SK-N-SH treated with all-trans-retinoic acid at 6 μM for 48 hours (cell line): ENCODE results near the gene FAM180A.
"Not testable (repeated sequence)": the region's sequence is repeated elsewhere in the genome, so short reads cannot be mapped to it uniquely, and the experiment has no call there.

ENCODE experiments used
- ATAC-seq: fragments of 200-7000 bp; cut with Tn5 transposase; 3 replicates; pipeline ENCODE4 v1.9.1; 2020; ENCODE audit warnings: mild to moderate bottlenecking, moderate library complexity
- BACH2 ChIP-seq: fragments of 250-450 bp; sonication (Bioruptor Pico); IDR thresholded peaks from 2 replicates; pipeline ENCODE4 v1.9.0; 2021; ENCODE audit warnings: mild to moderate bottlenecking, borderline replicate concordance
- CREB5 ChIP-seq: fragments of 250-450 bp; sonication (Bioruptor Pico); IDR thresholded peaks from 2 replicates; pipeline ENCODE4 v1.5.1; 2020; ENCODE audit warnings: low read depth, mild to moderate bottlenecking, moderate library complexity
- CSDC2 ChIP-seq: fragments of 250-450 bp; sonication (Bioruptor Pico); IDR thresholded peaks from 2 replicates; pipeline ENCODE4 v1.5.0; 2020; ENCODE audit warnings: mild to moderate bottlenecking, moderate library complexity
- CSRNP3 ChIP-seq: fragments of 250-450 bp; sonication (Bioruptor Pico); IDR thresholded peaks from 2 replicates; pipeline ENCODE4 v1.5.1; 2021; ENCODE audit warnings: mild to moderate bottlenecking, moderate library complexity
- ESRRG ChIP-seq: fragments of 250-450 bp; sonication (Bioruptor Pico); IDR thresholded peaks from 2 replicates; pipeline ENCODE4 v1.6.1; 2021; ENCODE audit warnings: mild to moderate bottlenecking
- GLIS3 ChIP-seq: fragments of 250-450 bp; sonication (Bioruptor Pico); IDR thresholded peaks from 2 replicates; pipeline ENCODE4 v1.5.0; 2020; ENCODE audit warnings: mild to moderate bottlenecking, moderate library complexity
- ISL1 ChIP-seq: fragments of 250-450 bp; sonication (Bioruptor Pico); IDR thresholded peaks from 2 replicates; pipeline ENCODE4 v2.1.2; 2022; ENCODE audit warnings: mild to moderate bottlenecking, moderate library complexity
- OSR1 ChIP-seq: fragments of 250-450 bp; sonication (Bioruptor Pico); IDR thresholded peaks from 2 replicates; pipeline ENCODE4 v1.8.0; 2022; ENCODE audit warnings: moderate library complexity, mild to moderate bottlenecking, inconsistent platforms
- PATZ1 ChIP-seq: fragments of 250-450 bp; sonication (Bioruptor Pico); IDR thresholded peaks from 2 replicates; pipeline ENCODE4 v1.8.0; 2020; ENCODE audit warnings: mild to moderate bottlenecking, moderate library complexity, borderline replicate concordance
- PPARA ChIP-seq: fragments of 250-450 bp; sonication (Bioruptor Pico); IDR thresholded peaks from 2 replicates; pipeline ENCODE4 v1.5.0; 2020; ENCODE audit warnings: mild to moderate bottlenecking, borderline replicate concordance
- RARB ChIP-seq: fragments of 250-450 bp; sonication (Bioruptor Pico); IDR thresholded peaks from 2 replicates; pipeline ENCODE4 v1.8.0; 2021; ENCODE audit warnings: mild to moderate bottlenecking, moderate library complexity
- SNAI2 ChIP-seq: fragments of 250-450 bp; sonication (Bioruptor Pico); IDR thresholded peaks from 2 replicates; pipeline ENCODE4 v1.5.0; 2020; ENCODE audit warnings: mild to moderate bottlenecking, moderate library complexity
- TOX ChIP-seq: fragments of 250-450 bp; sonication (Bioruptor Pico); IDR thresholded peaks from 2 replicates; pipeline ENCODE4 v1.8.0; 2021; ENCODE audit warnings: mild to moderate bottlenecking, moderate library complexity, borderline replicate concordance
- TSHZ2 ChIP-seq: fragments of 250-450 bp; sonication (Bioruptor Pico); IDR thresholded peaks from 2 replicates; pipeline ENCODE4 v1.5.0; 2020; ENCODE audit warnings: mild to moderate bottlenecking, moderate library complexity
- ZC3H10 ChIP-seq: fragments of 250-450 bp; sonication (Bioruptor Pico); IDR thresholded peaks from 2 replicates; pipeline ENCODE4 v1.5.1; 2021; ENCODE audit warnings: mild to moderate bottlenecking, moderate library complexity
- ZFP3 ChIP-seq: fragments of 250-450 bp; sonication (Bioruptor Pico); IDR thresholded peaks from 2 replicates; pipeline ENCODE4 v1.5.0; 2020; ENCODE audit warnings: mild to moderate bottlenecking, moderate library complexity
- ZNF565 ChIP-seq: fragments of 450-650 bp; formaldehyde crosslinking; conservative IDR thresholded peaks from 2 replicates; pipeline ENCODE4 v1.5.0; 2020; ENCODE audit warnings: low read depth, mild to moderate bottlenecking, moderate library complexity
- ZNF70 ChIP-seq: fragments of 450-650 bp; formaldehyde crosslinking; IDR thresholded peaks from 2 replicates; pipeline ENCODE4 v1.5.0; 2020; ENCODE audit warnings: mild to moderate bottlenecking, moderate library complexity

The FAM180A gene

GRCh38 chr7:135693558-135693957 lies 55.1 kb downstream of the FAM180A start (continued):
- TF ChIP-seq TSHZ2 (CRISPR knock-in tag) = no peak
- TF ChIP-seq OSR1 (CRISPR knock-in tag) = no peak
- TF ChIP-seq ZC3H10 (CRISPR knock-in tag) = no peak
- no peak for TF ChIP-seq ZNF565 (CRISPR knock-in tag)
- TF ChIP-seq RARB (CRISPR knock-in tag) = no peak
- TF ChIP-seq, all 23 proteins: peak for 0

- ATAC-seq = not testable (repeated sequence)
Observed at GRCh38 chr7:135692606-135693005, 56.0 kb downstream of the FAM180A start.

GRCh38 chr7:135692055-135692454 lies 56.6 kb downstream of the FAM180A start:
- TF ChIP-seq CSRNP3 (CRISPR knock-in tag) = no peak
- TF ChIP-seq PPARA (CRISPR knock-in tag) = no peak
- TF ChIP-seq ZNF70 (CRISPR knock-in tag) = no peak
- TF ChIP-seq TOX (CRISPR knock-in tag) = no peak
- no peak for ATAC-seq

- TF ChIP-seq BACH2 (CRISPR knock-in tag) (no peak), RARB (CRISPR knock-in tag) (no peak), TOX (CRISPR knock-in tag) (no peak), ISL1 (no peak), CSRNP3 (CRISPR knock-in tag) (no peak), PATZ1 (CRISPR knock-in tag) (no peak), OSR1 (CRISPR knock-in tag) (no peak), SNAI2 (no peak), ZC3H10 (CRISPR knock-in tag) (no peak), CREB5 (CRISPR knock-in tag) (no peak), ESRRG (CRISPR knock-in tag) (no peak), CSDC2 (CRISPR knock-in tag) (no peak), GLIS3 (CRISPR knock-in tag) (no peak), ZNF565 (CRISPR knock-in tag) (no peak), ZFP3 (CRISPR knock-in tag) (no peak)
- ATAC-seq = peak; percentile 72
Observed at GRCh38 chr7:135690566-135690965, 58.0 kb downstream of the FAM180A start.

GRCh38 chr7:135687466-135687865 lies 61.1 kb downstream of the FAM180A start:
- TF ChIP-seq TOX (CRISPR knock-in tag) (no peak), CREB5 (CRISPR knock-in tag) (no peak), RARB (CRISPR knock-in tag) (no peak)
- ATAC-seq = no peak
